ENCODE measurements around the gene MCRIP1.

Gene MCRIP1

GRCh38 chr17:81833160-81833920 lies at the start of gene MCRIP1:
Gene MCRIP1, minus strand, starts transcription at chr17:81833291. Its CDS starts 8,785 bp downstream, at chr17:81824506.
- DNase-seq (ENCODE audit: low read depth in 2 of 2) = peak; percentile 96

GRCh38 chr17:81879121-81879520 lies 46.0 kb upstream of the MCRIP1 start:
- no peak for DNase-seq (ENCODE audit: low read depth in 2 of 2)

GRCh38 chr17:81878294-81878693 lies 45.2 kb upstream of the MCRIP1 start:
- DNase-seq (ENCODE audit: low read depth in 2 of 2) = no peak

- DNase-seq (ENCODE audit: low read depth in 2 of 2) = no peak
These were observed 44.5 kb upstream of the MCRIP1 start for GRCh38 chr17:81877569-81877968.

GRCh38 chr17:81871387-81872230 lies 38.5 kb upstream of the MCRIP1 start:
- peak; percentile 93 to 95 for DNase-seq (ENCODE audit: low read depth in 2 of 2)

- no peak for DNase-seq (ENCODE audit: low read depth in 2 of 2)
These were observed 37.9 kb upstream of the MCRIP1 start, which contains the start of gene ARHGDIA for GRCh38 chr17:81870981-81871386. Gene ARHGDIA, minus strand, starts transcription at chr17:81871337. Its CDS starts 1,407 bp downstream, at chr17:81869930.

- DNase-seq (ENCODE audit: low read depth in 2 of 2) = peak in 1 of 2 donors; percentile 28
These were observed 37.3 kb upstream of the MCRIP1 start for GRCh38 chr17:81870131-81870980.

- DNase-seq (ENCODE audit: low read depth in 2 of 2) = peak; percentile 33 to 41
These were observed 36.4 kb upstream of the MCRIP1 start for GRCh38 chr17:81869221-81870130.

GRCh38 chr17:81868674-81869220 lies 35.7 kb upstream of the MCRIP1 start:
- DNase-seq (ENCODE audit: low read depth in 2 of 2) = no peak

GRCh38 chr17:81867991-81868673 lies 35.0 kb upstream of the MCRIP1 start:
- no peak for DNase-seq (ENCODE audit: low read depth in 2 of 2)

GRCh38 chr17:81867170-81867990 lies 34.3 kb upstream of the MCRIP1 start:
- no peak for DNase-seq (ENCODE audit: low read depth in 2 of 2)

GRCh38 chr17:81866440-81867169 lies 33.5 kb upstream of the MCRIP1 start:
- no peak for DNase-seq (ENCODE audit: low read depth in 2 of 2)

- no peak for DNase-seq (ENCODE audit: low read depth in 2 of 2)
These were observed 32.8 kb upstream of the MCRIP1 start for GRCh38 chr17:81865733-81866439.

GRCh38 chr17:81865358-81865732 lies 32.3 kb upstream of the MCRIP1 start:
- no peak for DNase-seq (ENCODE audit: low read depth in 2 of 2)

- no peak for DNase-seq (ENCODE audit: low read depth in 2 of 2)
These were observed 31.0 kb upstream of the MCRIP1 start for GRCh38 chr17:81863833-81864768.

GRCh38 chr17:81863123-81863675 lies 30.1 kb upstream of the MCRIP1 start:
- DNase-seq (ENCODE audit: low read depth in 2 of 2) = no peak
